ENCODE results near the gene FRA10AC1.

- TF ChIP-seq POLR2A (IDR thresholded peaks at IDR 0.05), result no peak
- TF ChIP-seq, protein P1, sequence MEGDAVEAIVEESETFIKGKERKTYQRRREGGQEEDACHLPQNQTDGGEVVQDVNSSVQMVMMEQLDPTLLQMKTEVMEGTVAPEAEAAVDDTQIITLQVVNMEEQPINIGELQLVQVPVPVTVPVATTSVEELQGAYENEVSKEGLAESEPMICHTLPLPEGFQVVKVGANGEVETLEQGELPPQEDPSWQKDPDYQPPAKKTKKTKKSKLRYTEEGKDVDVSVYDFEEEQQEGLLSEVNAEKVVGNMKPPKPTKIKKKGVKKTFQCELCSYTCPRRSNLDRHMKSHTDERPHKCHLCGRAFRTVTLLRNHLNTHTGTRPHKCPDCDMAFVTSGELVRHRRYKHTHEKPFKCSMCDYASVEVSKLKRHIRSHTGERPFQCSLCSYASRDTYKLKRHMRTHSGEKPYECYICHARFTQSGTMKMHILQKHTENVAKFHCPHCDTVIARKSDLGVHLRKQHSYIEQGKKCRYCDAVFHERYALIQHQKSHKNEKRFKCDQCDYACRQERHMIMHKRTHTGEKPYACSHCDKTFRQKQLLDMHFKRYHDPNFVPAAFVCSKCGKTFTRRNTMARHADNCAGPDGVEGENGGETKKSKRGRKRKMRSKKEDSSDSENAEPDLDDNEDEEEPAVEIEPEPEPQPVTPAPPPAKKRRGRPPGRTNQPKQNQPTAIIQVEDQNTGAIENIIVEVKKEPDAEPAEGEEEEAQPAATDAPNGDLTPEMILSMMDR (IDR thresholded peaks at IDR 0.05), result no peak
Observed at GRCh38 chr10:93670372-93670771, 32.0 kb downstream of the FRA10AC1 start.
